K562 (cell line): ENCODE measurements around the gene DKKL1. TPM values are rescaled to one million over a fixed set of nuclear protein-coding genes. Genes with fewer than 3 reads are reported as not detected.

Experiments used
- BDP1 ChIP-seq: IDR thresholded peaks from 3 replicates; pipeline ENCODE4 v1.6.1; 2011; ENCODE audit not compliant: insufficient read length, insufficient read depth
- ERF ChIP-seq: fragments of 450-650 bp; formaldehyde crosslinking; IDR thresholded peaks from 2 replicates; pipeline ENCODE4 v1.4.0; 2020; ENCODE audit warnings: mild to moderate bottlenecking, mixed read lengths
- HDAC1 ChIP-seq, 2 experiments: fragments of 450-650 bp; IDR thresholded peaks; 2 replicates each; pipeline ENCODE4 v1.6.1; 2016 to 2017; ENCODE audit warnings: inconsistent platforms in 1 of 2, mild to moderate bottlenecking in 1 of 2, moderate library complexity in 1 of 2
- HOXB6 ChIP-seq: fragments of 250-450 bp; sonication (Bioruptor Pico); IDR thresholded peaks from 2 replicates; pipeline ENCODE4 v1.5.1; 2022; ENCODE audit warnings: mild to moderate bottlenecking, borderline replicate concordance
- KAT8 ChIP-seq: fragments of 450-650 bp; IDR thresholded peaks from 2 replicates; pipeline ENCODE4 v1.6.1; 2016; ENCODE audit warnings: low read depth, mild to moderate bottlenecking
- NEUROD1 ChIP-seq: fragments of 150-350 bp; IDR thresholded peaks from 2 replicates; pipeline ENCODE4 v1.6.1; 2014; ENCODE audit warnings: borderline replicate concordance, low read length, low read depth; ENCODE audit not compliant: partially characterized antibody
- NFYB ChIP-seq: IDR thresholded peaks from 2 replicates; pipeline ENCODE4 v1.6.1; 2011; ENCODE audit warnings: mild to moderate bottlenecking, moderate library complexity; ENCODE audit not compliant: insufficient read length; ENCODE audit errors: extremely low read depth
- TEAD4 ChIP-seq, 2 experiments: sonication (generic) in 1 of 2; formaldehyde crosslinking in 1 of 2; IDR thresholded peaks; 2 replicates each; pipeline versions ENCODE4 v1.6.1 to v1.8.0; 2012 to 2022; ENCODE audit warnings: borderline replicate concordance in 1 of 2, inconsistent platforms in 1 of 2, low read length in 1 of 2, mild to moderate bottlenecking in 1 of 2, missing genetic modification reagents in 1 of 2
- ZNF121 ChIP-seq: sonication (generic); formaldehyde crosslinking; conservative IDR thresholded peaks from 2 replicates; pipeline ENCODE4 v1.8.0; 2022; ENCODE audit warnings: missing genetic modification reagents
- polyA plus RNA-seq, 8 experiments: library from polyadenylated mRNA; depleted of rRNA in 4 of 8; stranded (reverse) in 5 of 8; unstranded in 3 of 8; fragments of >200 nt; fragmentation: Nextera tagmentation in 2 of 8; fragmentation: Illumina TruSeq in 1 of 8; extraction: Ambion mirVana in 2 of 8; extraction: Trizol in 1 of 8; gene quantifications; 2 replicates each; pipeline versions ENCODE4 v1.2.1 to v1.2.3, GENCODE V29; 2011 to 2014; ENCODE audit warnings: inconsistent platforms in 1 of 8, missing spikeins in 1 of 8
- total RNA-seq, 7 experiments: library from RNA; depleted of rRNA in 6 of 7; stranded (reverse); fragments of >200 nt in 6 of 7; fragmentation: Illumina TruSeq in 2 of 7; extraction: Trizol in 2 of 7; gene quantifications; 2 replicates each; pipeline versions ENCODE4 v1.2.1 to v1.2.3, GENCODE V29; 2011 to 2021; ENCODE audit warnings: low replicate concordance in 1 of 7
- TF ChIP-seq, protein P1 (sequence below): fragments of 250-450 bp; sonication (Bioruptor Pico); IDR thresholded peaks from 2 replicates; pipeline ENCODE4 v1.8.0; 2021; ENCODE audit warnings: mild to moderate bottlenecking, moderate library complexity
- TF ChIP-seq, protein P2 (sequence below): fragments of 250-450 bp; sonication (Bioruptor Pico); IDR thresholded peaks from 2 replicates; pipeline ENCODE4 v1.8.0; 2021; ENCODE audit warnings: moderate library complexity, mild to moderate bottlenecking, inconsistent platforms
- TF ChIP-seq, protein P3 (sequence below): fragments of 200-600 bp; sonication (generic); IDR thresholded peaks from one replicate; pipeline ENCODE4 v1.6.1; 2012; ENCODE audit warnings: mild to moderate bottlenecking, low read depth, low read length, inconsistent platforms

Gene DKKL1
- total and polyA plus RNA-seq, 9 of the 15 experiments (the other 6 are each of a cell fraction or from before 2014, with no cell fraction given): 0.15 to 1.7 (median 0.52) TPM

DNA sequence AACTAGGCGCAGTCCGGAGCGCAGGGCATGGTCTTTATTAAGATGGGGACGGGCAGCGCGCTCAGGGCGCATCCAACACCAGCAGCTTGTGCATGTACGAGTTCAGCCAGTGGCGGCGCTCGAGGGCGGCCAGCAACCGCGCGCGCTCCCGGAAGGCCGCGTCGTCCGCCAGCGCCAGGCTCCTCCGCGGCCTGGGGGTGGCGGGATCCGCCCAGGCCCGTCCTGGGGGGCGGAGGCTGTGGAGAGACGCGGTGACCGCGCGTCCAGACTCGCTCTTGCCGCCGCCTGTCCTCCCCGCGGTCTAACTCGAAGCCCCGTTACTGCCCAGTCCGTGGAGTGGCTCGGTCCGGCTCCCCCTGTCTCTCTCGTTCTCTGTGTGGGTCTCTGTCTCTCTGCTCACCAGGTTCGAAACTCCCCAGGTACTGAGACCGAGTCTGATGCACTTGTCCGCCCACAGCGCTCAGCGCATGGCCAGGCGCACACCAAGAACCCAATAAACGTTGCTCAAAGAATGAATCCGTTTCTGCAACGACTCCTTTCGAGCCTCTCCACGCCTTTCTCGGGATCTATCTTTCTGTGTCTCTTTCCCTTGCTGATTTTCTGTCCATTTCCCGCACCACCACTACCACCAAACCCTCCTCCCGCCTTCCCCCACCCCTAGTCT, 58.9 kb downstream of the DKKL1 start (continued):
- TF ChIP-seq, protein P1, sequence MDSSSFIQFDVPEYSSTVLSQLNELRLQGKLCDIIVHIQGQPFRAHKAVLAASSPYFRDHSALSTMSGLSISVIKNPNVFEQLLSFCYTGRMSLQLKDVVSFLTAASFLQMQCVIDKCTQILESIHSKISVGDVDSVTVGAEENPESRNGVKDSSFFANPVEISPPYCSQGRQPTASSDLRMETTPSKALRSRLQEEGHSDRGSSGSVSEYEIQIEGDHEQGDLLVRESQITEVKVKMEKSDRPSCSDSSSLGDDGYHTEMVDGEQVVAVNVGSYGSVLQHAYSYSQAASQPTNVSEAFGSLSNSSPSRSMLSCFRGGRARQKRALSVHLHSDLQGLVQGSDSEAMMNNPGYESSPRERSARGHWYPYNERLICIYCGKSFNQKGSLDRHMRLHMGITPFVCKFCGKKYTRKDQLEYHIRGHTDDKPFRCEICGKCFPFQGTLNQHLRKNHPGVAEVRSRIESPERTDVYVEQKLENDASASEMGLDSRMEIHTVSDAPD (CRISPR knock-in tag): no peak
- TF ChIP-seq KAT8 (no peak), NEUROD1 (peak; percentile 15), TEAD4 (IDR thresholded peaks at IDR 0.05; ENCODE audit: low read length) (0 out of 2 replicates have a peak, but pooled peaks have one; percentile 9), TEAD4 (CRISPR knock-in tag; IDR thresholded peaks at IDR 0.05; ENCODE audit: borderline replicate concordance) (no peak), HDAC1 (IDR thresholded peaks at IDR 0.05) (peak in 1 of 2 experiments; percentile 63; a peak in 2 of 4 replicates), ZNF121 (CRISPR knock-in tag) (no peak), NFYB (no peak), BDP1 (no peak), ERF (CRISPR knock-in tag) (0 out of 2 replicates have a peak, but pooled peaks have one; percentile 52), HOXB6 (CRISPR knock-in tag) (no peak)
- TF ChIP-seq, protein P2, sequence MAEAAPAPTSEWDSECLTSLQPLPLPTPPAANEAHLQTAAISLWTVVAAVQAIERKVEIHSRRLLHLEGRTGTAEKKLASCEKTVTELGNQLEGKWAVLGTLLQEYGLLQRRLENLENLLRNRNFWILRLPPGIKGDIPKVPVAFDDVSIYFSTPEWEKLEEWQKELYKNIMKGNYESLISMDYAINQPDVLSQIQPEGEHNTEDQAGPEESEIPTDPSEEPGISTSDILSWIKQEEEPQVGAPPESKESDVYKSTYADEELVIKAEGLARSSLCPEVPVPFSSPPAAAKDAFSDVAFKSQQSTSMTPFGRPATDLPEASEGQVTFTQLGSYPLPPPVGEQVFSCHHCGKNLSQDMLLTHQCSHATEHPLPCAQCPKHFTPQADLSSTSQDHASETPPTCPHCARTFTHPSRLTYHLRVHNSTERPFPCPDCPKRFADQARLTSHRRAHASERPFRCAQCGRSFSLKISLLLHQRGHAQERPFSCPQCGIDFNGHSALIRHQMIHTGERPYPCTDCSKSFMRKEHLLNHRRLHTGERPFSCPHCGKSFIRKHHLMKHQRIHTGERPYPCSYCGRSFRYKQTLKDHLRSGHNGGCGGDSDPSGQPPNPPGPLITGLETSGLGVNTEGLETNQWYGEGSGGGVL: no peak
- TF ChIP-seq, protein P3, sequence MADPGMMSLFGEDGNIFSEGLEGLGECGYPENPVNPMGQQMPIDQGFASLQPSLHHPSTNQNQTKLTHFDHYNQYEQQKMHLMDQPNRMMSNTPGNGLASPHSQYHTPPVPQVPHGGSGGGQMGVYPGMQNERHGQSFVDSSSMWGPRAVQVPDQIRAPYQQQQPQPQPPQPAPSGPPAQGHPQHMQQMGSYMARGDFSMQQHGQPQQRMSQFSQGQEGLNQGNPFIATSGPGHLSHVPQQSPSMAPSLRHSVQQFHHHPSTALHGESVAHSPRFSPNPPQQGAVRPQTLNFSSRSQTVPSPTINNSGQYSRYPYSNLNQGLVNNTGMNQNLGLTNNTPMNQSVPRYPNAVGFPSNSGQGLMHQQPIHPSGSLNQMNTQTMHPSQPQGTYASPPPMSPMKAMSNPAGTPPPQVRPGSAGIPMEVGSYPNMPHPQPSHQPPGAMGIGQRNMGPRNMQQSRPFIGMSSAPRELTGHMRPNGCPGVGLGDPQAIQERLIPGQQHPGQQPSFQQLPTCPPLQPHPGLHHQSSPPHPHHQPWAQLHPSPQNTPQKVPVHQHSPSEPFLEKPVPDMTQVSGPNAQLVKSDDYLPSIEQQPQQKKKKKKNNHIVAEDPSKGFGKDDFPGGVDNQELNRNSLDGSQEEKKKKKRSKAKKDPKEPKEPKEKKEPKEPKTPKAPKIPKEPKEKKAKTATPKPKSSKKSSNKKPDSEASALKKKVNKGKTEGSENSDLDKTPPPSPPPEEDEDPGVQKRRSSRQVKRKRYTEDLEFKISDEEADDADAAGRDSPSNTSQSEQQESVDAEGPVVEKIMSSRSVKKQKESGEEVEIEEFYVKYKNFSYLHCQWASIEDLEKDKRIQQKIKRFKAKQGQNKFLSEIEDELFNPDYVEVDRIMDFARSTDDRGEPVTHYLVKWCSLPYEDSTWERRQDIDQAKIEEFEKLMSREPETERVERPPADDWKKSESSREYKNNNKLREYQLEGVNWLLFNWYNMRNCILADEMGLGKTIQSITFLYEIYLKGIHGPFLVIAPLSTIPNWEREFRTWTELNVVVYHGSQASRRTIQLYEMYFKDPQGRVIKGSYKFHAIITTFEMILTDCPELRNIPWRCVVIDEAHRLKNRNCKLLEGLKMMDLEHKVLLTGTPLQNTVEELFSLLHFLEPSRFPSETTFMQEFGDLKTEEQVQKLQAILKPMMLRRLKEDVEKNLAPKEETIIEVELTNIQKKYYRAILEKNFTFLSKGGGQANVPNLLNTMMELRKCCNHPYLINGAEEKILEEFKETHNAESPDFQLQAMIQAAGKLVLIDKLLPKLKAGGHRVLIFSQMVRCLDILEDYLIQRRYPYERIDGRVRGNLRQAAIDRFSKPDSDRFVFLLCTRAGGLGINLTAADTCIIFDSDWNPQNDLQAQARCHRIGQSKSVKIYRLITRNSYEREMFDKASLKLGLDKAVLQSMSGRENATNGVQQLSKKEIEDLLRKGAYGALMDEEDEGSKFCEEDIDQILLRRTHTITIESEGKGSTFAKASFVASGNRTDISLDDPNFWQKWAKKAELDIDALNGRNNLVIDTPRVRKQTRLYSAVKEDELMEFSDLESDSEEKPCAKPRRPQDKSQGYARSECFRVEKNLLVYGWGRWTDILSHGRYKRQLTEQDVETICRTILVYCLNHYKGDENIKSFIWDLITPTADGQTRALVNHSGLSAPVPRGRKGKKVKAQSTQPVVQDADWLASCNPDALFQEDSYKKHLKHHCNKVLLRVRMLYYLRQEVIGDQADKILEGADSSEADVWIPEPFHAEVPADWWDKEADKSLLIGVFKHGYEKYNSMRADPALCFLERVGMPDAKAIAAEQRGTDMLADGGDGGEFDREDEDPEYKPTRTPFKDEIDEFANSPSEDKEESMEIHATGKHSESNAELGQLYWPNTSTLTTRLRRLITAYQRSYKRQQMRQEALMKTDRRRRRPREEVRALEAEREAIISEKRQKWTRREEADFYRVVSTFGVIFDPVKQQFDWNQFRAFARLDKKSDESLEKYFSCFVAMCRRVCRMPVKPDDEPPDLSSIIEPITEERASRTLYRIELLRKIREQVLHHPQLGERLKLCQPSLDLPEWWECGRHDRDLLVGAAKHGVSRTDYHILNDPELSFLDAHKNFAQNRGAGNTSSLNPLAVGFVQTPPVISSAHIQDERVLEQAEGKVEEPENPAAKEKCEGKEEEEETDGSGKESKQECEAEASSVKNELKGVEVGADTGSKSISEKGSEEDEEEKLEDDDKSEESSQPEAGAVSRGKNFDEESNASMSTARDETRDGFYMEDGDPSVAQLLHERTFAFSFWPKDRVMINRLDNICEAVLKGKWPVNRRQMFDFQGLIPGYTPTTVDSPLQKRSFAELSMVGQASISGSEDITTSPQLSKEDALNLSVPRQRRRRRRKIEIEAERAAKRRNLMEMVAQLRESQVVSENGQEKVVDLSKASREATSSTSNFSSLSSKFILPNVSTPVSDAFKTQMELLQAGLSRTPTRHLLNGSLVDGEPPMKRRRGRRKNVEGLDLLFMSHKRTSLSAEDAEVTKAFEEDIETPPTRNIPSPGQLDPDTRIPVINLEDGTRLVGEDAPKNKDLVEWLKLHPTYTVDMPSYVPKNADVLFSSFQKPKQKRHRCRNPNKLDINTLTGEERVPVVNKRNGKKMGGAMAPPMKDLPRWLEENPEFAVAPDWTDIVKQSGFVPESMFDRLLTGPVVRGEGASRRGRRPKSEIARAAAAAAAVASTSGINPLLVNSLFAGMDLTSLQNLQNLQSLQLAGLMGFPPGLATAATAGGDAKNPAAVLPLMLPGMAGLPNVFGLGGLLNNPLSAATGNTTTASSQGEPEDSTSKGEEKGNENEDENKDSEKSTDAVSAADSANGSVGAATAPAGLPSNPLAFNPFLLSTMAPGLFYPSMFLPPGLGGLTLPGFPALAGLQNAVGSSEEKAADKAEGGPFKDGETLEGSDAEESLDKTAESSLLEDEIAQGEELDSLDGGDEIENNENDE: no peak
